ENCODE measurements around the gene TBC1D21.

The TBC1D21 gene

GRCh38 chr15:73908822-73909122 is 35.4 kb downstream of the TBC1D21 start:
- no peak for DNase-seq (ENCODE audit: low read depth in 3 of 3)

- no peak for DNase-seq (ENCODE audit: low read depth in 3 of 3)
Measured at GRCh38 chr15:73909651-73910050, 36.3 kb downstream of the TBC1D21 start.

GRCh38 chr15:73910522-73911303 is 37.3 kb downstream of the TBC1D21 start:
- no peak for DNase-seq (ENCODE audit: low read depth in 3 of 3)

- DNase-seq (ENCODE audit: low read depth in 3 of 3) = no peak
Measured at GRCh38 chr15:73912030-73912596, 38.7 kb downstream of the TBC1D21 start.

GRCh38 chr15:73914145-73914544 is 40.8 kb downstream of the TBC1D21 start:
- no peak for DNase-seq (ENCODE audit: low read depth in 3 of 3)

- no peak for DNase-seq (ENCODE audit: low read depth in 3 of 3)
Measured at GRCh38 chr15:73915082-73915481, 41.7 kb downstream of the TBC1D21 start.

GRCh38 chr15:73918784-73919183 is 45.4 kb downstream of the TBC1D21 start:
- DNase-seq (ENCODE audit: low read depth in 3 of 3) = no peak

- no peak for DNase-seq (ENCODE audit: low read depth in 3 of 3)
Measured at GRCh38 chr15:73919706-73920105, 46.3 kb downstream of the TBC1D21 start.

GRCh38 chr15:73921254-73921925 is 48.0 kb downstream of the TBC1D21 start:
- no peak for DNase-seq (ENCODE audit: low read depth in 3 of 3)

- DNase-seq (ENCODE audit: low read depth in 3 of 3) = no peak
Measured at GRCh38 chr15:73922186-73923151, 49.1 kb downstream of the TBC1D21 start.

GRCh38 chr15:73923156-73923487 is 49.8 kb downstream of the TBC1D21 start:
- no peak for DNase-seq (ENCODE audit: low read depth in 3 of 3)

- DNase-seq (ENCODE audit: low read depth in 3 of 3) = no peak
Measured at GRCh38 chr15:73923488-73924164, 50.3 kb downstream of the TBC1D21 start.

- peak in 1 of 3 experiments; percentile 19 for DNase-seq (ENCODE audit: low read depth in 3 of 3)
Measured at GRCh38 chr15:73924171-73924921, 51.0 kb downstream of the TBC1D21 start.

- DNase-seq (ENCODE audit: low read depth in 3 of 3) = no peak
Measured at GRCh38 chr15:73925848-73926218, 52.5 kb downstream of the TBC1D21 start.

GRCh38 chr15:73926219-73927002 is 53.0 kb downstream of the TBC1D21 start, which contains the start of gene LOXL1:
LOXL1 (plus strand) TSS chr15:73926462; CDS start chr15:73926784, 322 bp downstream.
- no peak for DNase-seq (ENCODE audit: low read depth in 3 of 3)

- DNase-seq (ENCODE audit: low read depth in 3 of 3) = peak in 1 of 3 experiments; percentile 31
Measured at GRCh38 chr15:73927003-73927475, 53.7 kb downstream of the TBC1D21 start.

- peak; percentile 43 to 72 (median 53) for DNase-seq (ENCODE audit: low read depth in 3 of 3)
Measured at GRCh38 chr15:73927476-73928240, 54.3 kb downstream of the TBC1D21 start.

GRCh38 chr15:73928241-73928579 is 54.8 kb downstream of the TBC1D21 start:
- DNase-seq (ENCODE audit: low read depth in 3 of 3) = no peak

Measured in stimulated activated CD4-positive, alpha-beta T cell treated with anti-CD3 and anti-CD28 coated beads, TNF-alpha, amount 100 ng/mL, for 24 hours (primary cell).